ENCODE data around the gene POLR2J.

The POLR2J gene

DNA sequence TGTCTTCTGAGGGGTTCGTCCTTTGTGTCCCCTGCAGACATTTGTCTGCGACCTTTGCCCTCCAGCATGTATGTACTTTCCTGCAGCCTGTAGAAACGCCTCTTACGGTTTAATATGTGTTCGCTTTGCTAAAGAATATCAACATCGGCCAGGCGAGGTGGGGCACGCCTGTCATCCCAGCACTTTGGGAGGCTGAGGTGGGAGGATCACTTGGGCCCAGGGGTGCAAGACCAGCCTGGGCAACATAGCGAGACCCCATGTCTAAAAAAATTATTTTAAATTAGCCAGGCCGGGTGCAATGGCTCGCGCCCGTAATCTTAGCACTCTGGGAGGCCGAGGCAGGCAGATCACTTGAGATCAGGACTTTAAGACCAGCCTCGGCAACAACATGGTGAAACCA, 29.6 kb downstream of the POLR2J start (continued):
- TF ChIP-seq, protein P1, sequence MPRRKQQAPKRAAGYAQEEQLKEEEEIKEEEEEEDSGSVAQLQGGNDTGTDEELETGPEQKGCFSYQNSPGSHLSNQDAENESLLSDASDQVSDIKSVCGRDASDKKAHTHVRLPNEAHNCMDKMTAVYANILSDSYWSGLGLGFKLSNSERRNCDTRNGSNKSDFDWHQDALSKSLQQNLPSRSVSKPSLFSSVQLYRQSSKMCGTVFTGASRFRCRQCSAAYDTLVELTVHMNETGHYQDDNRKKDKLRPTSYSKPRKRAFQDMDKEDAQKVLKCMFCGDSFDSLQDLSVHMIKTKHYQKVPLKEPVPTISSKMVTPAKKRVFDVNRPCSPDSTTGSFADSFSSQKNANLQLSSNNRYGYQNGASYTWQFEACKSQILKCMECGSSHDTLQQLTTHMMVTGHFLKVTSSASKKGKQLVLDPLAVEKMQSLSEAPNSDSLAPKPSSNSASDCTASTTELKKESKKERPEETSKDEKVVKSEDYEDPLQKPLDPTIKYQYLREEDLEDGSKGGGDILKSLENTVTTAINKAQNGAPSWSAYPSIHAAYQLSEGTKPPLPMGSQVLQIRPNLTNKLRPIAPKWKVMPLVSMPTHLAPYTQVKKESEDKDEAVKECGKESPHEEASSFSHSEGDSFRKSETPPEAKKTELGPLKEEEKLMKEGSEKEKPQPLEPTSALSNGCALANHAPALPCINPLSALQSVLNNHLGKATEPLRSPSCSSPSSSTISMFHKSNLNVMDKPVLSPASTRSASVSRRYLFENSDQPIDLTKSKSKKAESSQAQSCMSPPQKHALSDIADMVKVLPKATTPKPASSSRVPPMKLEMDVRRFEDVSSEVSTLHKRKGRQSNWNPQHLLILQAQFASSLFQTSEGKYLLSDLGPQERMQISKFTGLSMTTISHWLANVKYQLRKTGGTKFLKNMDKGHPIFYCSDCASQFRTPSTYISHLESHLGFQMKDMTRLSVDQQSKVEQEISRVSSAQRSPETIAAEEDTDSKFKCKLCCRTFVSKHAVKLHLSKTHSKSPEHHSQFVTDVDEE (CRISPR knock-in tag; IDR thresholded peaks at IDR 0.05): no peak
- TF ChIP-seq, protein P2, sequence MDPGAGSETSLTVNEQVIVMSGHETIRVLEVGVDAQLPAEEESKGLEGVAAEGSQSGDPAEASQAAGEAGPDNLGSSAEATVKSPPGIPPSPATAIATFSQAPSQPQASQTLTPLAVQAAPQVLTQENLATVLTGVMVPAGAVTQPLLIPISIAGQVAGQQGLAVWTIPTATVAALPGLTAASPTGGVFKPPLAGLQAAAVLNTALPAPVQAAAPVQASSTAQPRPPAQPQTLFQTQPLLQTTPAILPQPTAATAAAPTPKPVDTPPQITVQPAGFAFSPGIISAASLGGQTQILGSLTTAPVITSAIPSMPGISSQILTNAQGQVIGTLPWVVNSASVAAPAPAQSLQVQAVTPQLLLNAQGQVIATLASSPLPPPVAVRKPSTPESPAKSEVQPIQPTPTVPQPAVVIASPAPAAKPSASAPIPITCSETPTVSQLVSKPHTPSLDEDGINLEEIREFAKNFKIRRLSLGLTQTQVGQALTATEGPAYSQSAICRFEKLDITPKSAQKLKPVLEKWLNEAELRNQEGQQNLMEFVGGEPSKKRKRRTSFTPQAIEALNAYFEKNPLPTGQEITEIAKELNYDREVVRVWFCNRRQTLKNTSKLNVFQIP (CRISPR knock-in tag; IDR thresholded peaks at IDR 0.05; ENCODE audit: borderline replicate concordance, low read depth): no peak

DNA sequence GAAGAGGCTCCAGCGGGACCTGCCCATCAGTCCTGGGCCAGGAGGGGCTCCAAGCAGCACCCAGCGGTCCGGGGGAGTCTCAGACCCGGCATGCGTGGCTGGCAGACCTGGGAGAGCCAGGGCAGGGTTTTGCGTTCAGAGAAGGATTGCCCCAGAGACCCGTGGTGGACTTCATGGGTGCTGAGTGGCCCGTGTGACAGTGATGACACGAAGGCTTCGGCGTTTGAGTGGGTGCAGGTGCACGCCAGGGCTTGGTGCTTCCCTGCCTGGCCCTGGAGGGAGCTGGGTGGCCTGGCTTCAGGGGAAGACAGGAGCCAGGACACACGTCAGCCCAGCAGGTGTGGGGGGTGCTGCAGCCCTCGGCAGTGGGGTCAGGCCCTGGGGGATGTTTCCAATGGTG, 31.4 kb downstream of the POLR2J start:
- ATAC-seq: no peak
- TF ChIP-seq ZNF8 (CRISPR knock-in tag; IDR thresholded peaks at IDR 0.05) (no peak), ARNTL (CRISPR knock-in tag; IDR thresholded peaks at IDR 0.05; ENCODE audit: borderline replicate concordance, low read depth) (no peak), BACH2 (CRISPR knock-in tag; IDR thresholded peaks at IDR 0.05; ENCODE audit: borderline replicate concordance) (no peak), CSDC2 (CRISPR knock-in tag; IDR thresholded peaks at IDR 0.05) (no peak), OSR1 (CRISPR knock-in tag; IDR thresholded peaks at IDR 0.05) (no peak), ZFP30 (CRISPR knock-in tag; IDR thresholded peaks at IDR 0.05) (no peak), PPARA (CRISPR knock-in tag; IDR thresholded peaks at IDR 0.05; ENCODE audit: borderline replicate concordance) (no peak), ZNF565 (CRISPR knock-in tag; conservative IDR thresholded peaks at IDR 0.05; ENCODE audit: low read depth) (no peak)
- TF ChIP-seq, protein P2 (CRISPR knock-in tag; IDR thresholded peaks at IDR 0.05; ENCODE audit: borderline replicate concordance, low read depth): no peak
- TF ChIP-seq, protein P1 (CRISPR knock-in tag; IDR thresholded peaks at IDR 0.05): no peak
- TF ChIP-seq, protein P3, sequence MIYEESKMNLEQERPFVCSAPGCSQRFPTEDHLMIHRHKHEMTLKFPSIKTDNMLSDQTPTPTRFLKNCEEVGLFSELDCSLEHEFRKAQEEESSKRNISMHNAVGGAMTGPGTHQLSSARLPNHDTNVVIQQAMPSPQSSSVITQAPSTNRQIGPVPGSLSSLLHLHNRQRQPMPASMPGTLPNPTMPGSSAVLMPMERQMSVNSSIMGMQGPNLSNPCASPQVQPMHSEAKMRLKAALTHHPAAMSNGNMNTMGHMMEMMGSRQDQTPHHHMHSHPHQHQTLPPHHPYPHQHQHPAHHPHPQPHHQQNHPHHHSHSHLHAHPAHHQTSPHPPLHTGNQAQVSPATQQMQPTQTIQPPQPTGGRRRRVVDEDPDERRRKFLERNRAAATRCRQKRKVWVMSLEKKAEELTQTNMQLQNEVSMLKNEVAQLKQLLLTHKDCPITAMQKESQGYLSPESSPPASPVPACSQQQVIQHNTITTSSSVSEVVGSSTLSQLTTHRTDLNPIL (CRISPR knock-in tag; IDR thresholded peaks at IDR 0.05; ENCODE audit: low read depth): no peak
- TF ChIP-seq, protein P4, sequence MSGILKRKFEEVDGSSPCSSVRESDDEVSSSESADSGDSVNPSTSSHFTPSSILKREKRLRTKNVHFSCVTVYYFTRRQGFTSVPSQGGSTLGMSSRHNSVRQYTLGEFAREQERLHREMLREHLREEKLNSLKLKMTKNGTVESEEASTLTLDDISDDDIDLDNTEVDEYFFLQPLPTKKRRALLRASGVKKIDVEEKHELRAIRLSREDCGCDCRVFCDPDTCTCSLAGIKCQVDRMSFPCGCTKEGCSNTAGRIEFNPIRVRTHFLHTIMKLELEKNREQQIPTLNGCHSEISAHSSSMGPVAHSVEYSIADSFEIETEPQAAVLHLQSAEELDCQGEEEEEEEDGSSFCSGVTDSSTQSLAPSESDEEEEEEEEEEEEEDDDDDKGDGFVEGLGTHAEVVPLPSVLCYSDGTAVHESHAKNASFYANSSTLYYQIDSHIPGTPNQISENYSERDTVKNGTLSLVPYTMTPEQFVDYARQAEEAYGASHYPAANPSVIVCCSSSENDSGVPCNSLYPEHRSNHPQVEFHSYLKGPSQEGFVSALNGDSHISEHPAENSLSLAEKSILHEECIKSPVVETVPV (CRISPR knock-in tag; IDR thresholded peaks at IDR 0.05): no peak
- TF ChIP-seq, protein P5, sequence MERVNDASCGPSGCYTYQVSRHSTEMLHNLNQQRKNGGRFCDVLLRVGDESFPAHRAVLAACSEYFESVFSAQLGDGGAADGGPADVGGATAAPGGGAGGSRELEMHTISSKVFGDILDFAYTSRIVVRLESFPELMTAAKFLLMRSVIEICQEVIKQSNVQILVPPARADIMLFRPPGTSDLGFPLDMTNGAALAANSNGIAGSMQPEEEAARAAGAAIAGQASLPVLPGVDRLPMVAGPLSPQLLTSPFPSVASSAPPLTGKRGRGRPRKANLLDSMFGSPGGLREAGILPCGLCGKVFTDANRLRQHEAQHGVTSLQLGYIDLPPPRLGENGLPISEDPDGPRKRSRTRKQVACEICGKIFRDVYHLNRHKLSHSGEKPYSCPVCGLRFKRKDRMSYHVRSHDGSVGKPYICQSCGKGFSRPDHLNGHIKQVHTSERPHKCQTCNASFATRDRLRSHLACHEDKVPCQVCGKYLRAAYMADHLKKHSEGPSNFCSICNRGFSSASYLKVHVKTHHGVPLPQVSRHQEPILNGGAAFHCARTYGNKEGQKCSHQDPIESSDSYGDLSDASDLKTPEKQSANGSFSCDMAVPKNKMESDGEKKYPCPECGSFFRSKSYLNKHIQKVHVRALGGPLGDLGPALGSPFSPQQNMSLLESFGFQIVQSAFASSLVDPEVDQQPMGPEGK (CRISPR knock-in tag; IDR thresholded peaks at IDR 0.05; ENCODE audit: borderline replicate concordance): no peak

Measured in SK-N-SH treated with all-trans-retinoic acid at 6 μM for 48 hours (cell line).